Stimulated activated CD4-positive, alpha-beta T cell treated with anti-CD3 and anti-CD28 coated beads, Interleukin-4, amount 100 ng/mL, for 24 hours (primary cell): ENCODE measurements around the gene PPP1R1B.
A peak's percentile ranks its signal among the peaks of the same experiment; 100 is the strongest.
"Not testable (repeated sequence)": the region's sequence is repeated elsewhere in the genome, so short reads cannot be mapped to it uniquely, and the experiment has no call there.

Experiments used
- DNase-seq: peaks from one replicate; pipeline ENCODE4 v3.0.0-alpha.2; 2020

PPP1R1B gene

DNA sequence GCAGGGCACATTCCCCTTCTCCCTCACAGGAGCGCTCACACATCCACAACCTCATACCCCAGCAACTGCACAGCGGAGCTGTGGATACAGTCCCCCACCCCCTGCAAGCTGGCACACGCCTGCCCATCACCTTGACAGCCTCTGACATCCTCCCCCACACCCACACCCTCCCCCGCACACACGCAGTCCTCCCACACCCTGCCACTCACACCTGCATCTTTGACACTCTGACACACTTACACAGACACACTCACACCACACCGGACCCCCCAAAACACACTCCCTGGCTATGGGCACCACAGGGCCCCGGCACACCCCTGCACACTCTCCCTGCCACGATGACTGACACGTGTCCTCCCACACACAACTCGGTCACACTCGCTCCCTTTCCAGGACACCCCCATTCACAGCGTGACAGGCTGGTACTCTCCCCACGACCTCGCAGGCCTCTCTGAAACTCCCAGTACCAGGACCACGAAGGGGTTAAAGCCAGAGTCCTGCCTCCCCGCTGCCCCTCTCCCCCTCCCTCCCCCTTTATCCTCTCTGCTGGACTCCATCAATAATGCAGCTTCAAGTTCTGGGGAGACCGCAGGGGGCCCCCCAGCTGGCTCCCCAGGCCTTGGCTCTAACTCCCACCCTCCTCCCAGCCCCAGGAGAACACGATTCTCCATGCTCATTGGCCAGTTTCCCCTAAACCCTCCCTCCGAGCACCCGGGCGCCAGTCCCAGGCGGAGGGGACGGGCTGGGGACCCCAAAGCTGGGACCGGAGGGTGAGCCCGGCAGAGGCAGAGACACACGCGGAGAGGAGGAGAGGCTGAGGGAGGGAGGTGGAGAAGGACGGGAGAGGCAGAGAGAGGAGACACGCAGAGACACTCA is at the start of gene PPP1R1B:
PPP1R1B (plus strand) TSS at position 782 of the 876 bp plus-strand sequence. CDS start 441 bp downstream, outside the sequence.
- DNase-seq: peak; percentile 25

DNA sequence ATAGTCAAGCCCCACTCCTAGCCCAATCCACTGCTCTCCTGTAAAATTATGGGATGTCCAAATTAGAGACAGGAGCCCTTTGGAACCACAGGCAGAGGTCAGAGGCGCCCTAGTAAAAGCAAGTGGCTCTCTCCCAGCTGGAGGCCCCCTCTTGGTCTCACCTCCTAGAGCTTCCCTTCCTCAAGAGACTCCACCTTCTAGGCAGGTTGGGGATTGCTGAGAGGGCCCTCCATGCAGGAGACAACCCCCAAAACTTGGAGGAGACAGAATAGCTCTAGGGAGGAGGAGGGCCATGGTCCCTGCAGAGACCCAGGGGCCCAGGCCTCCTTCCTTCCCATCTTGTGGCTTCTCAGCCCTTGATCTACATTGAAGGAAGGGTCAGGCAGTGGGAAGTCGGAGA is 48.5 kb upstream of the PPP1R1B start:
- DNase-seq: no peak

DNA sequence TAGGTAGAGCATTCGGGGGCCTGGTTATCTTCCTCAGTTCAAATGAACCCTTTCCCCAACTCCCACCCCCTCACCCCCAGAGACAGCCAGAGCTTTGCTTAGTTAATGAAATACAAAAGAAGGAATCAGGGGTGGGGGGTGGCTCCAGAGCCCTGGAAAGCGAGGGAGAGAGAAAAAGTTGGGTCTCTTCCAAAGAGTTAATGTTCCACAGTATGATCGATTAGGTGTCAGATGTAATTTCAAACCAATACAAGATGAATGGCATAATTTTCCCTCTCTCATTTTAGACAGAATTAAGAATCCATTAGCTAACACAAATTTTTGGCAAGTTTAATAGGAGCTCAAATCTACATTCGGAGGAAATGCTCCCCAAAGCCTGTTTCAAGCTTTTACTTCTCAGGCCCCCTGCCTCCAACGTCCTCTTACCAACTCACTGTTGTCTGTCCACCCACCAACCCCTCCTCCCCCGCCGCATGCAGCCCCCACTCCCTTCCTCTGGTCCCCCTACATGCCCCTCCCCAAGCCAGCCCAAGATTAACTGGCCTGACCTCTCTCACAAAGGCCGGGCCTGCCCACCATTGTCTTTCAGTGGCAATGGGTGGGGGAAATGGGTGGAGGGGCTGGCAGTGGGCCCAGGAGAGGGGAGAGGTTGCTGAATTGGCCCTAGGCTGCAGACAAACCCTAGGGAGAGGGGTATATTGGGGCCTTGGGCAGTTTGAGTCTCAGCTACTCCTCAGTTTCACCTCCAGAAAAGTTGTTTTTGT is 47.3 kb upstream of the PPP1R1B start:
- DNase-seq: no peak

DNA sequence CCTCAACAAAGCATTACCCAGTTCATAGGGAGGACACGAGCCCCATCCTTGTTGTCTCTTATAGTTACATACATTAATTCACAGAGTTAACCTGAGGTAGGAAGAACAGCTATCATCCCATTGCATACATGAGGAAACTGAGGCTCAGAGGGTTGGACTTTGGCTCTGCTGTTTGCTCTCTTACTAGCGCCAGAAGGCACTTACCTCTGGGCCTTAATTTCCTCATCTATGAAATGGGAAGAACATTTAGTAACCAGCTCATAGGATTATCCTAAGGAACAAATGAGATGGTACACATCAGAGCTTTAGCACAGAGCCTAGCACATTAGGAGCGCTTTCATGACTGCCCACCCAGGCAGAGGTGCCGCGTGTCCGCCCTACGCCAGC is 46.7 kb upstream of the PPP1R1B start:
- DNase-seq: no peak

DNA sequence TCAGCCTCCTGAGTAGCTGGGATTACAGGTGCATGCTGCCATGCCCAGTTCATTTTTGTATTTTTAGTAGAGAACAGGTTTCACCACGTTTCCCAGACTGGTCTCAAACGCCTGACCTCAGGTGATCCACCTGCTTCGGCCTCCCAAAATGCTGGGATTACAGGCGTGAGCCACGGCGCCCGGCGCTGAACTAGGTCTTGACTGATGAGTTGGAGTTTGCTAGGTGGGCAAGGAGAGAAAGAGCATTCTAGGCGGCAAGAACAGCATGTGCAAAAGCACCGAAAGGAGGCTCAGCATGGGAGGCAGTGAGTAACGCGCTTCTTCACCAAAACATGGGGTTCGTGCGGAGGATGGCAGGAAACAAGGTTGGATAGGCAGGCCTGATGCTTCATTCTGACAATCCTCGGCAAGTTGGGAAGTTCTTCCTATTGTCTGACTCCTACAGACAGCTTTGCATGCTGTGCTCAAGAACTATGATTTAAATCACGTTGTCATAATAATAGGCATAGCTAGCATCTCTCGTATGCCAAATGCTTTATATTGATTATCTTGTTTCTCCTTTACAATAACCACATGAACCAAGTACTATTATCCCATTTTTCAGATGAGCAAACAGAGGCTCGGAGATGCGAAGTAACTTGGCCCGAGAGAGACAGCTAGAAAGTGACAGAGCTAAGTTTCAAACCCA is 45.5 kb upstream of the PPP1R1B start:
- no peak for DNase-seq

DNA sequence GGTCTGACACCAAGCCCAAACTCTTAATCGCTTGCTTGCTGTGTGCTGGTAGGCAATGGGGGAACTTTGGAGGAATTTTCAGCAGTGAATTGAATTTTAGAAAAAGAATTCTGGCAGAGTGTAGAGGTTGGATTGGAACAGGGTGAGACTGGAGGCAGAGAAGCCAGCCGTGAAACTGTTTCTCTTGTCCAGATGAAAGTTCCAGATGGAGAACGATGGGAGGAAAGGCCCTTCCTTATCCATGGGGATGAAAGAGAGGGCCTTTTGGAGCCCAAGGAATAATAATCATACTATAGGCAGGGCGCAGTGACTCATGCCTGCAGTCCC is 45.0 kb upstream of the PPP1R1B start:
- no peak for DNase-seq

DNA sequence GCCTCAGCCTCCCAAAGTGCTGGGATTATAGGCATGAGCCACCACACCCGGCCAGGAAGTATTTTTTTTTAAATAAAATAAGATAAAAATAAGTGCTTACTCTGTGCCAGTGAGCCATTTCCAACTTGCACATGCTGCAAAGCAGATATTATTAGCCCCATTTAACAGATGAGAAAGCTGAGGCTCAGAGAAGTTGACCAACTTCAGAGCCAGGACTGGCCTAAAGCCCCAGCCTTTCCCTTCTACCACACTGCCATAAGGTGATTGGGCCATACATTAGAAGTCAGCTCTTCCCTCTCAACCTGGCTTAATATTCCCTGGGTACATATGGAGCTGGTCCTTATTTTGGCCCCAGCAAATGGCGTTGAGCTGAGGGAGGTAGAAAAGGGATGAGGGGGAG is 44.1 kb upstream of the PPP1R1B start:
- no peak for DNase-seq

DNA sequence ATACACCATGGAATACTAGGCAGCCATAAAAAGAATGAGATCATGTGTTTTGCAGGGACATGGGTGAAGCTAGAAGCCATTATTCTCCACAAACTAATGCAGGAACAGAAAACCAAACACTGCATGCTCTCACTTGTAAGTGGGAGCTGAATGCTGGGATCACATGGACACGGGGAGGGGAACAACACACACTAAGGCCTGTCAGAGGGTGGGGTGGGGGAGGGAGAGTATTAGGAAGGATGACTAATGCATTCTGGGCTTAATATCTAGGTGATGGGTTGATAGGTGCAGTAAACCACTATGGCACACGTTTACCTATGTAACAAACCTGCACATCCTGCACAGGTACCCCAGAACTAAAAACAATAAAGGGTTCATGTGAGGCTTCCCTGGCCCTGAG is 36.6 kb upstream of the PPP1R1B start:
- DNase-seq: not testable (repeated sequence)

DNA sequence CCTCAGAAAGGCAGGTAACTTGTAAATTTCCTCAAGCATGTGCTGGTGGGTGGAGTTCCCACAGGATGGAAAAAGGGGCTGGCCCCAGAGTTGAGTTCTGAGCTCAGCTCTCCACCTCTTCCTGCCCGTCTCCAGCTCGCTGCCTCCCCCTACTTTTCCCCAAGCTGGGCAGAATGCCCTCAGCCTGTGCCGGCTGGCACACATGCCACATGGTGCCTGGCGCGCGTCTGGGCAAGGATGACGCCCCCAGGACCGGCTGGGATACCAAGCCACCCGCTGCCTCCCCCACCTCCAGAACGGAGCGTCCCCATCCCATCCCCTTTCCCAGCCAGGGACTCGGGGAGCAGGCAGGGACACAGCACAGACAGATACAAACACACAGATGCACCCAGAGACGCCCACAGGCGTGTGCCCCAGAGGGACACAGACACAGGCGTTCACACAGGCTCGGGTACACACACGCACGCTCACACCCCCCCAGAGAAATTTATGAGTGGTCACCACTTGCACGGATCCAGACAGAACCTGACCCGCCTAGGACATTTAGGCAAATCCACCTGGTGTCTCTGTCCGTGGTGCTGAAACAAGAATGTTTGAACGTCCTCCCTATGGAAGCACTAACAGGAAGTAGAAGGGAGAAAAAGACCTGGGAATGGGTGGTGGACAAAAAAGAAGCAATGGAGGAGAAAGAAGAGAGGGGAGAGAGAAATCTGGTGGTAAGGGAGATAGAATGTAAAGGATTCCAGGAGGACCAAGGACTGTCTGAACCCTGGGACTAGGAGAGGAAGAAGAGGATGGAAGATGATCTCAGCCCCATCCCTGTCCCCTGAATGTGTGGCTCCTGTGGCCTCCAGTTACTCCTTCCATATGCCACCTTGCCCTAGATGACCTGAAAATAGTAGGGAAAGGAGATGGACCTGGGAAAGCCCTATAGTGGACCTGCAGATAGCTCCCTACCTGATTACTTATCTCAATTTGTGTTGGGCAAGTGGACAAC is 34.5 kb upstream of the PPP1R1B start:
- peak; percentile 33 for DNase-seq

DNA sequence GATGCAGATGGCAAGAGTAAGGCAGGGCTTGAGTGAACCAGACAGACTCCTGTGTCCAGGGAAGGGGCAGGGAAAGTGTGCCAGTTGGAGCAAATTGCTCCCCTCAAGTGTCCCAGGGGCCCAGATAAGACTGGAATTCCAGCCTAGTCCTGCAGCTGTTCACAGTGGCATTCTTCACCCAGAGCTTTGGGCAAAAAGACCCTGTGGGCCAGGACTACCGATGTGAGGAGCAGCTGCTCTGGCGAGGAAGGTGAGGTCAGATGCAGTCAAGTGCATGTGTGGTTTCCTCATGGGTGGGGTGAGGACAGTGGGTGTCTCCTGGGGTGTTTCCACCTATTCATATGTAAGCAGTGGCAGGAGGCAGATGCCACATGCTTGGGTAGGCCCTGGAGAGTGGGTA is 33.4 kb upstream of the PPP1R1B start:
- DNase-seq: no peak

DNA sequence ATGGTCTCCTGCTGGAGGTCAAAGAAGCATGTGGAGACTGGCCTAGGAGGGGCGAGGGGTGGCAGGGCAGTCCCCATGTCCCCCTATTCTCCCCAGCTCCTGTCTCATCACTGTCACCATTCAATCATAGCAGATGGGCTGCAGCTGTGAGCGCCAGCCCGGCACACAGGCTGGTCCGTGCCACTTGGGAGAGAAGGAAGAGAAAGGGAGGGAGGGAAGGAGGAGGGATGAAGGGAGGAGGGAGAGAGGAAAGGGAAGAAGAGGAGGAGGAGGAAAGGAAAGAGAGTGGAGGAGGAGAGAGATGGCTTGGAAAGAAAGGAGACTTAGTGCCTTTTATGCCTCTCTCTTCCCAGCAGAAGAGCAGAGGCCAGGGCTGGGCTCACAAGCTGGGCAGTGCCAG is 31.5 kb upstream of the PPP1R1B start:
- no peak for DNase-seq

DNA sequence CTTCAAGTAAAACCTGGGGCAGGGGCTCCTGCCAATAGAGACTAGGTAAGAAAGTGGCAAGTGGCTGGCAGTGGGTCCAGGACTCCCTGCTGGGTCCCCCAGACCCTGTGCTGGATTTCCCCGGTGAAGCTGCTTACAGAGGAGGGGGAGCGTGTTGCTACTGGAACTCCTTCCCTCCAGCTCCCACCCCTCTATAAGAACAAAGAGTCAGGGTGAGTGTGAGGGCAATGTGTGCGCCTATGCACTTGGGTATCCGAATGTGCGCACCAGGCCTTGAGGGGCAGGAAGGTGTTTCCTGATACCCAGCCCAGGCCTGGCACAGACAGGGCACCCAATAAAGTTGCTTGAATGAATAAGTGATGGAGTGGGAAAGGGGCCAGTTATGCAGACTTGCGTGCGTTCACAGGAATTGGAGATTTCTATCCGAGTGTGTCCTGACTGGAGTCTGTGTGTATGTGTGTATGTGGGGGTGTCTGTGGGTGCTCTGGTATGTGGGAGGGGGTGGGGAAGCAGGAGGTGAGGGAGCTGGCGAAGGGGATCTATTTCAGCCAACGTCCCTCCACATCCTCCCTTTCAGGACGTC is 30.7 kb upstream of the PPP1R1B start:
- no peak for DNase-seq

DNA sequence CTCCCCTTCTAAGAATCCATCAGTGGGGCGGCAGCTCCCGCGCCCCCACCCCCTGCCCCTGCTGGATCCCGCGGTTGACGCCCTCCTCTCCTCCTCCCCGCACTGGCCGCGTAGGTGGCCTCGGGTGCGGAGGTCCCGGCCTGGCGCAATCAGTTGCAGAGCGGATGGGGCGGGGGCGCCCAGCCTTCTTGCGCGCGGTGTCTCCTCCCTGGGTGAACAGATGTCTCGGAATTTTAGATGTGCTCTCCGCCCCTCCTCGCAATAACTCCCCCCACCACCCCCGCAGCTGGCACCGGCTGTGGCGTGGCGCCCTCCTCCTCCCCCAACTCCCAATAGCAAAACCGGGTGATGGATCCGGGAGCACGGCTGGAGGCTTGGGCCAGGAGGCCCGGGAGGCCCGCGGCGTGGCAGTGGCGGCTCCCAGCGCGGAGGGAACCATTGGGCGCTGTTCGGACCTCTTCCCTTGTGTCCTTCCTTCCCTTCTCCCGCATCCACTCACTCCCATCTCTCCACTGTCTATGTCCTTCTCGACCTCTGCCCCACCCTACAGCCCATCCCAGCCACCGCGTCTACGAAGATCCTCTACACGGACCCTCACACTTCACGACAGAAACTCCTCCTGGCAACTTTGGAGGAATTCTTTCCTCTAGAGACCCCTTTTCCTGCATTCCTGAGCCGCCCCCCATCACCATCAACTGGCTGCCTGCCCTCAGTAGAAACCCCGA is 30.0 kb upstream of the PPP1R1B start:
- DNase-seq: no peak

DNA sequence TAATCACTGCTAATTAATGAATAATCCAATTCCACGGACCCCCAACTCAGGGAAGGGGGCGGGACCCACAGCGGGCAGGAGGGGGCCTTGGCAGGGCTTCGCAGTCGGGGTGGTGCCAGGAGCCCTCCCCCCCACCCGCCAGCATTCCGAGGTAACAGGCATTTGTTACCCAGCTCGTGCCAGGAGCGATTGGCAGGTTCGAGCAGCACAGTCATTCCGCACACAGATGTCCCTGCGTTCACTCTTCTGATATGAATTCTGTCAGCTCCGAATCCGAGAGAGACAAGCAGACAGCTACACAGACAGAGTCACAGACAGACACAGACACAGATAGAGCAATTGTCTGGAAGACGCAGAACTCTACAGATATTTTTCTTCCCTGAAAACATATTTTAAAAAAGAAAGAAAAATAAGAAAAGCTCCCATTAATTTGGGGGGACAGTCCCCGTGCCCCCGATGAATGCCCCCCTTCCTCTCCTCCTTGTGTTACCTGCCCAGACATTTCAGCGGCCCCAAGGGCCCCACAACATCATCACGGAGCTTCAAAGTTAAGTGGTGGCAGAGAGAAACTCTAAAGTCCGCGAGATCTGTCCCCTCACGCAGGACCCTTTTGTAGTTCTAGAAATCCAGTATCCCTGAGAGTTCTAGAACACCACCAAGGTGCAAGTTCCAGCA is 29.2 kb upstream of the PPP1R1B start:
- DNase-seq: no peak

DNA sequence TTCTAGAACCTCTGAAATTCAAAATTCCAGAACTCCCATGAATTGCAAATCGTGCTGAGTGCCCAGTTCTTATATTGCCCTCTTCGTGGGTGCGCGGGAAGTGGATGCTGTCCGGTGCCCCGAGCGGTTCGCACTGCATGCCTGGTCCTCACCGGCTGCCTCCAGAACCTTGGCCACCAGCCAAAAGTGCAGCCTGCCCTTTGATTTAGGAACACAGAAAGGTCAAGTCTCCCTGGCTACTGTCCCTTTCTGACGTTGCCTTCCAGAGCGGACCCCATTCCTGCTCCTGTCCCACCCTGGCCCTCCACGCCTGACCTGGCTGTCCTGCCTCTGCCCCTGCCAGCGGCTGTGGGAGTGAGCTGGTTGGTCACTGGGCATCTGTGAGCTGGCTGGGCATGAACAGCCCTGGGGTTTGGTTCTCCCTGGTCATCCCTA is 28.7 kb upstream of the PPP1R1B start:
- no peak for DNase-seq

DNA sequence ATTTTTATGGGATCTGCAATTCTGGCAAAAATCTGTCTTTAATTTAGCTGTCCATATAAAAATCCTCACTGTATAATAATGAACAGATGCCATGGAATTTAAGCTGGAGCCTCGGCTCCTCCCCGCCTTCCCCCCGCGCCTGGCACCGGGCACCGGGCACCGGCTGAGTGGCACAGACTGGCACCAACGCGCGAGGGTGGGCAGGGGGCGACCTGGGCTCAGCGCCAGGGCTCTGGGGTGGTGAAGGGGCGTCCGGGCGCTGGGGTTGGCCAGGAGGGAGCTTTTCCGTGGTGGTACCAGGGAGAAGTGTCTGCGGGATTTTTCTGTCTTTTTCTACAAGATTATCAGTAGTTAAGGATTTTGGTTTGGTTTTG is 28.1 kb upstream of the PPP1R1B start:
- no peak for DNase-seq

DNA sequence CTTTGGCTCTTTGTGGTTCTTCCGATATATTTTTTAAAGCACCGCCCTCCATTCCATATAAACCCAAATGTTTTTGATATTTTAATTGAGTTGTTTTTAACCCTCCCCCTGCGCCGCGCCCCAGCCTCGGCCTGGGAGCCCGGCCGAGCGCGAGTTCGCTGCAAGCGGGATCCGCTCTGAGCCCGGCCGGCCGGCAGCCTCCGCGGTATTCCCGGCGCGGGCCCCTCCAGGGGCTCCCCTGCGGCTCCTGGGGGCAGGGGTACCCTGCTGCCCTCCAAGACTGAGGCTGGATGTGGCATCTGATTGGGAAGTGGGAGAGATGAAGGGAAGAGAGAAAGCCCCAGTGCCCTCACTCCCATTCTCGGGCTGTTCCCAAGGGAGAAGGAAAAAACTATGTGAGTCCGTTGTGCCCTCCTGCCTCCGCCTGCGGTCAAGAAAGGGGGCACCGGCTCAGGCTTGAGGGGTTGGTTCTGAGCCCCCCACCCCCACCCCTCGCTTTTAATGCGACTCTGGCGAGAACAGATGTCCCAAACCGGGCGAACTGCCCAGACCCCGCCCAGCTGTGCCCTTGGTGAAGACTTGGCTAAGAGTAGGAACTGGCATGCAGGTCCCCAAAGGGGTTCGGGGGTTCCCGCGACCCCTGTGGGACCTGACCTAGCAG is 27.6 kb upstream of the PPP1R1B start:
- no peak for DNase-seq

DNA sequence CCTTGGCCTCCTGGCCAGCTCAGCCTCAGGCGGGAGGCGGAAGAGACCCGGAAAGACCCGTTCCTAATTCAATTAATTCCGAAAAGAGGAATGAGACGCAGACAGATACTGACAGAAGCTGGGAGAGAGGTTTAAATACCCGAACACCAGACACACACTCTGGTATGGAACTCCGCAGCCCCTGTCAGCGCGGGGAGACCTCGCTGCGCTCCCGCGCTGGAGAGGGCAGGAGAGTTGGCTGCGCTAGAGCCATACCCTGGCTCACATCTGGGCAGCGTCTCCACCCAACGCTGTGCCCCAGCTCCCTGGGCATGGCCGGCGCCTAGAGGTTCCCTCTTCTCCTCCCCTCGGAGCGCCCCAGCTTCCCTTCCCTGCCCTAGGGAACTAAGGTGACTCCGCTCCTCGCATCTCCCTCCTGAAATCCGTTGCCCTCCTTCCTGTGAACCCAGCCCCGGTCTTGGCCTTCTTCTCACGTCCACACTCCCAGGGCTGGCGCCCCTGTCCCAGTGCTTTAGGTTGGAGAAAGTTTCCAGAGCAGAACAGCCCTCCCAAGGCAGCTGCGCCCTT is 27.0 kb upstream of the PPP1R1B start:
- DNase-seq: no peak

DNA sequence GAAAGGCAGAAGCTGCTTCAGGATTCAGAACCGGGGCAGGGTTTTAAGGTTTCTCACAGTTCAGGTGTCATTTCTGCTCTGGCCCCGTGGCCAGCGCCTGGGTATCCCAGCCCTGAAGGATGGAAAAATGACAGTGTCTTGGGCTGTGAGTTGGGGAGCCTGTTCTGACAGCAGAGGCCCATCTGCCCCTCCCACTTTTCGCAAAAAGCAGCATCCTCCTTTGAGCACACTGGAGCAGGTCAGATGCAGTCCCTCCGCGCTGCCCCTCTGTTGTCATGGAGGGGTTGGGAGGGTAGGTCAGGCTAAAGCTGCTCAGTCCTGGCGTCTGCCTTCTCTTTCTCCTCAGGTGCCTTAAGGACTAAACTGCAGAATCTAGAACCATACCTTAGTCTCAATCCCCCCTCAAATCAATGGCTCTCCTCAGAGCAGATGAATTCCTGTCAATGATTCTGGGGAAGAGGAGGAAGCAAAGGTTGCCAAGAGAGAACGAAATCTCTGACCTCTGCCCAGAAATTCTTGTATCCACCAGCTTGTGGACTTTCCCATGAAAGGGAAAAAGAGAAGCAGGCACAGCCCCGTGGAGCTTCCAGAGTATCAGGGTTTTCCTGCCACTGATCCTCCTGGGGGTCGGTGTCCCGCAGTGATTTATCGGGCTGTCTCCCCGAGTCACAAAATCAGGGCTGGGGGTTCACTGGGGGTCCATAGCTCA is 26.3 kb upstream of the PPP1R1B start:
- DNase-seq: no peak
